NCI-H2196 treated with DMSO at 0.1 percent for 48 hours (cell line): ENCODE data around the gene CABP4.

Source experiments
- DNase-seq: peaks from one replicate; lab custom pipeline; 2025; ENCODE audit not compliant: unreplicated experiment; lab: John Stamatoyannopoulos, UW

CABP4 gene

GRCh38 chr11:67435031-67435726, 20.0 kb upstream of the CABP4 start:
- no peak for DNase-seq

GRCh38 chr11:67435727-67436458, 19.3 kb upstream of the CABP4 start:
- no peak for DNase-seq

- DNase-seq: no peak
Measured at GRCh38 chr11:67436459-67437081, 18.6 kb upstream of the CABP4 start.

DNA sequence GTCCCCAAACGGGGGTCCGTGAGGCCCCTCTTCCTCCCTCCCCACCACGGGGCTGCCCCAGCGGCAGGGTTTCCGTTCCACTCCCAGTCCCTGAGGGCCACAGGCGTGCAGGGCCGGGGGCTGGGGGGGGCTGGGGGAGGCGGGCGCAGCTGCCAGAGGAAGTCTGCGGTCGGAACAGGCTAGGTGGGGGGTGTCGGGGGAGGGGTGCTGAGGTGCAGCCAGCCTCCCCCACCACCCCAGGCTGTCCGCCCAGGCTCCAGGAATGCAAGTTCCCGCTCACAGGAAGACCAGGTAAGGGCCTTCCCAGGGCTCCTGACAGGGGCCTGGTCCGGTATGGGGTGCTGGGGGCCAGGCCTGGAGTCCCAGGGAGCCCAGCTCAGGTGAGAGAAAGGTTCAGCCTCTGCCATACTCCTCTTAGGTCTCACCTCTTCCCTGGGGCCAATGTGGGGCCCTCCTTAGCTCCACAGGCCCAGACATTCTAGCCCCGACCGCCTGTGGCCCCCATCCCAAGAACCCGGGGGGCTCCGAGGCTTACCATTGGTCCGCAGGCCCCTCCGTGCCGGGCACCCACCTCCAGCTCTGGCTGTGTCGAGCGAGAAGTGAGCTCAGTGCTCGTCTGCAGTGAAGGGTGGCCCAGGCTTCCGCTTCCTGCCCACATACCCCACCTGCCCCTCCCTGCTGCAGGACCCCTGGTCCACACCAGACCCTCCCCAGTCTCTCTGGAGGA, 17.9 kb upstream of the CABP4 start, which contains the start of gene PTPRCAP:
TSS of gene PTPRCAP (minus strand) at position 601 of the 727 bp plus-strand sequence. CDS start at position 538, 63 bp downstream.
- no peak for DNase-seq

- no peak for DNase-seq
Measured at GRCh38 chr11:67437809-67438157, 17.4 kb upstream of the CABP4 start.

GRCh38 chr11:67438158-67438902, 16.8 kb upstream of the CABP4 start:
- no peak for DNase-seq

- peak; percentile 45 for DNase-seq
Measured at GRCh38 chr11:67439321-67440228, 15.6 kb upstream of the CABP4 start.

- DNase-seq: no peak
Measured at GRCh38 chr11:67440229-67441097, 14.7 kb upstream of the CABP4 start.

DNA sequence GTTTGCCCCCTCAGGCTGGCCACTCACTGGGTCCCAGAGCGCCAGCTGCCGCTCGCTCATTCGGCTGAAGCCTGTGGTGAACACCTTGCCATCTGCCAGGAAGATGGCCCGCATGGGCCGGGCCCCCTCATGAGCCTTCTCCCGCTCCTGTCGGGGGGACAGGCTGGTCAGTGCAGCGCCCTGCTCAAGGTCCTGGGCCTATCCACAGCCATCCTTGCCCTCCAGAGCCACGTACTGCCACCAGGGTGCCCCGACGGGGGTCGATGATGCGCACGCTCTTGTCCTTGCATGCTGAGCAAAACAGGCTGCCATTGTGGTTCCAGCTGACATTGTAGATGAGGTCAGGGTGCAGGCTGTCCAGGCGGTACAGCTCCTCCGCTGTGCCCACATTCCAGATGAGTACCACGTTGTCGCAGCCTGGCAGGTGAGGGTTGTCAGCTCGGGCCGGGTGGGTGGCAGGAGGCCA, 14.0 kb upstream of the CABP4 start:
- no peak for DNase-seq

DNA sequence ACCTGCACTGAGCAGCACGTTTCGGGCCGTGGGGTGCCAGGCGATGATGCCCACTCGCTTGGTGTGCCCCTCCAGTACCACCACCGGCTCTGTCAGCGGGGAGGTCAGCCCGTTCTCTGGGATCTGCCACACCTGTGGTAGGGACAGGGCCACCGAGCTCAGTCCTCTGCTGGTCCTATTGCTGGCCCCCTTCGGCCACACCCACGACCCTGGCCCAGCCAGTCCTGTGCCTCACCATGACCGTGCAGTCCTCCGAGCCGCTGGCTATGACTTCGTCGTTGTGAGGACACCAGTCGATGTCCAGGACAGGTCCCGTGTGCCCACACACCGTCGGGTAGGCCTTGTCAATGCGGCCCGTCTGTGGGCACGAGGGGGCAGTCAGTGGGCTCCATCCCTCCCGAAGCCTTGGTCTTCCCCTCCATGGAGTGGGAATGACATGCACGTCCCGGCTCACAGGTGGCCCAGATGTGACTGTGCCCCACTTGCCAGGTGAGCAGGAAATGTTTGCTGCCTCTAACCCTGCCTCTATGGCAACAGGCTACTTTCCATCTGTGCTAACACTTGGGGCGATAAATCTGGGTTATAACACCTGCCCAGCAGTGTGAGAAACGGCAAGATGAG, 13.3 kb upstream of the CABP4 start:
- no peak for DNase-seq

DNA sequence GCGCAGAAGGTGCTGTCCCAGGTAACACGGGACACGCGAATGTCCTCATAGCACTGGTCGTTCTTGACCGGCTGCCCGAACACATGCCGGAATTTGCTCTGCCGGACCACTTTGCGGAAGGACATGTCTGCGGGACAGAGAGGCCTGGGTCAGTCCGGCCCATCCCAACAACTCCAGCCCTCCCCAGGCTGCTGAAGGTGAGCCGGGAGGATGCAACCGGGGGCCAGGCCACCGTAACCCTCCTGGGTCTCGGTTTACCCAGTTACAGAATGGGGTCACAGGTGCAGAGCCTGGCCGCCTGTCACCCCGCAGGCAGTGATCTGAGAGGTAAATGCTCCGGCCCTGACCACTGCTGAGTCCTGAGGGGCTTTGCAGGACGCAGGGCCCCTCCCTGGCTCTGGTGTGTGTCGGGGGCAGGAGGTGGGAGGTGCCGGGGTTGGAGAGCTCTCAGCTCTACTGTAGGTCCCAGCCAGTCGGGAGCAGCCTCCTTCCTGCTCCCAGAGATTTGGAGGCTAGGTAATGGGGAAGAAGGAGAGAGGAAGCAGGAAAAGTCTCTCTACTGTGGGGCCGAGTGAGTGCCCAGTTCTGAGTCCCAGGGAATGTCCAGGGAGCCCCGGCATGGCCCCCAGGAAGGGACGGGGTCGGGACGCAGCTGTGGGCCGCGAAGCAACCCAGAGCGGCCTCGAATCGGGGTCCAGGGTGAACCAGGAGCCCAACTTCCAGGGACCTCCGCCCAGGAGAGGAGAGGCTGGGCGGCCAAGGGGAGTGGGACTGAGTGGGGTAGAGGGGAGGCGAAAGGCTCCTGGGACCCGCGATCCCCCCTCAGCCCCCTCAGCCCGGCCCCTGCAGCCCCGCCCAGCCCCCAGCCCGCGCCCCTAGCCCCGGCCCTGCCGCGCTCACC, 12.4 kb upstream of the CABP4 start:
- DNase-seq: no peak

DNA sequence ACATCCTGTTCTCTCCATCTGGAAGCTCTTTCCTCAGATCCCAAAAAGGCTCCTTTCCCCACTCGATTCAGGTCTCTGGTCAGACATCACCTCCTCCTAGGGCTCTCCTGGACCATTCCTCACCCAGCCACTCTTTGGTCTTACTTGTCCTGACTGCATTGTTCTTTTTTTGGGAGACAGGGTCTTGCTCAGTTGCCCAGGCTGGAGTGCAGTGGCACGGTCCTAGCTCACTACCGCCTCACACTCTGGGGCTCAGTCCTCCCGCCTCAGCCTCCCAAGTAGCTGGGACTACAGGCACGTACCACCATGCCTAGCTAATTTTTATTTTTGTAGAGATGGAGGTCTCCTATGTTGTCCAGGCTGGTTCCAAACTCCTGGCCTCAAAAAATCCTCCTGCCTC, 9.6 kb upstream of the CABP4 start:
- no peak for DNase-seq

GRCh38 chr11:67448220-67448609, 6.9 kb upstream of the CABP4 start:
- no peak for DNase-seq

- no peak for DNase-seq
Measured at GRCh38 chr11:67449116-67449844, 5.9 kb upstream of the CABP4 start.

DNA sequence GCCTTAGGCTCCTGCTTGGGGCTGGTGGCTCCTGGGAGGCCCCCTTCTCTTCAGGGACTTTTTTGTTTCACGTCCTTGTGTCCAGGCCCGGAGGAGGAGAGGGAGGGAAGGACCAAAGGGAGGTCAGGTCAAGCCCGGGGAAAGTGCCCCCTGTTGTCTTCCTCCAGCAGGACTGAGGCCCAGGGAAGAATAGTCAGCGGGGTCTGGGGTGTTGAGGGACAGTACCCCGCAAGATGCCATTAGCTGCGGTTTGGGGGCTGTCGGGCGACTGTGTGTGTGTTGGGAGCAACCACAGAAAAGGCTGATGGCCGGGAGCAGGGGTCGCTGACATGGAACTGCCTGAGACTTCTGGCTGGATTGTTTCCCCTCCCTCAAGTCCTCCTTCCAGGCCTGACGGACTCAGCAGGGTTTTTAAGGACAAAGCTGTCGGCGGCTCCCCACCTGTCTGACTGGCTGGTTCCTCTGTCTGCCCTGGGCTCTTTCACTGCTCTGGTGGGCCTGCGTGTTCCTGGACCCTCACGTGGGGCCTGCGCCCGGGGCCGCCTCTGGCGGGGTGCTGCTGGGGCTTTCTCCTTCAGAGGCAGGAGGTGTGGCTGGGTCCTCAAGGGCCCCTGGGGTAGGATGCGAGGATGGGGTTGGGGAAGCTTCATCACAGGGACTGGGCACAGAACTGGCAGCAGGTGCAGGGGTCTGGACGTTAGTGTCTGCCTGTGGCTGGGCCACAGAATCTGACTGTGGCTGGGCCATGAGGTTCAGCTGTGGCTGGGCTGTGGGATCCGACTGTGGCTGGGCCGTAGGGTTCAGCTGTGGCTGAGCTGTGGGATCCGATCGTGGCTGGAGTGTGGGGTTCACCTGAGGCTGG, 4.1 kb upstream of the CABP4 start:
- no peak for DNase-seq

GRCh38 chr11:67451658-67451976, 3.5 kb upstream of the CABP4 start:
- no peak for DNase-seq
